IPS-18a (cell line): Measurements from ENCODE around the gene DUSP8.

Source experiments
- H3K27ac ChIP-seq: one replicate; pipeline ENCODE4 v1.5.1; 2013; ENCODE audit warnings: low read length
- H3K27me3 ChIP-seq: one replicate; pipeline ENCODE4 v1.6.1; 2013; ENCODE audit warnings: mild to moderate bottlenecking, low read length; ENCODE audit not compliant: control insufficient read depth, insufficient read depth
- H3K36me3 ChIP-seq: one replicate; pipeline ENCODE4 v1.6.1; 2013; ENCODE audit warnings: low read depth, low read length; ENCODE audit not compliant: control insufficient read depth
- H3K4me1 ChIP-seq: one replicate; pipeline ENCODE4 v1.6.1; 2013; ENCODE audit warnings: low read depth, low read length; ENCODE audit not compliant: control insufficient read depth
- H3K4me3 ChIP-seq: one replicate; pipeline ENCODE4 v1.5.1; 2013; ENCODE audit warnings: low read length
- H3K9ac ChIP-seq: one replicate; pipeline ENCODE4 v1.6.1; 2013; ENCODE audit warnings: mild to moderate bottlenecking, low read length, moderate library complexity
- H3K9me3 ChIP-seq: one replicate; pipeline ENCODE4 v1.6.1; 2013; ENCODE audit warnings: low read depth, low read length; ENCODE audit not compliant: control insufficient read depth

Gene DUSP8

DNA sequence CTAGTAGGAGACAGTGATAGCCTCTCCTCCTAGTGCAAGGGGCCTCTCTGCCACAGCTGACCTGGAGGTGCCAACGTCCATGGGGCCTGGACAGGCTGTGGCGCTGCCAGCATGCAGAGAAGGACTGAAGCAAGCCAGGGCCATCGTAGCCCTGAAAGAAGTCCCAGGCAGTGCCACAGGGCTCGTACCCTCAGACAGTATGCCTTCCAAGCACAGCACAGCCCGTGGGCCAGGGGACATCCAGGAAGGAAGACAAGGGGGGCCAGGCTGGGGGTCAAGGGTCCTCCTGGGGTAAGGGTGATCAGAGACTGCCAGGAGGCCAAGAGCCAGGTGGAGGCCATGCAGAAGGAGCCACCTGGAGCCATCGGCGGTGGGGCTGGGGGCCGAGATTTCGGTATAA is 65.1 kb downstream of the DUSP8 start:
- no peak overlapping the region for H3K9ac ChIP-seq
- no peaks in the 10 kb centered on the region for H3K36me3 ChIP-seq
- no peak overlapping the region for H3K27ac ChIP-seq
- no peak overlapping the region for H3K4me3 ChIP-seq
- H3K9me3 ChIP-seq = no peaks in the 10 kb centered on the region
- peaks cover 7% of the 10 kb centered on the region for H3K4me1 ChIP-seq
- H3K27me3 ChIP-seq = no peaks in the 10 kb centered on the region

DNA sequence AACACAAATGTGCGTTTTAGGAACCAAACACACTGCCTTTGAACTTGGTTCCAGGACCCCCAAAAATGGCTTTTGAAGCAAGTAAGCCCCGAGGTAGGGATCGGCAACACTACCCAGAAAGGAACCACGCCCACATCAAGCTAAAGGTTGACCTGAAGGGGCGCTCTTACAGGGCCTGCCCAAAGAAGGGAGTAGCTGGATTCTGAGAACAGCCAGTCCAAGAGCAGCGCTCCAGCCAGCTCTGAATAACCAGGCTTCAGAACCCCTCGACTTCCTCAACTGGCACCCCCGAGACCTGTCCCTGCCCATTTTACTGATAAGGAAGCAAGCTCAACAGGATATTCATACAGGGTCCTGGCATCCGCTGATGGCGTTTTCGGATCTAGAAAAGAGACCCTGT is 66.6 kb downstream of the DUSP8 start:
- H3K36me3 ChIP-seq = no peaks in the 10 kb centered on the region
- H3K9ac ChIP-seq = no peak overlapping the region
- H3K27ac ChIP-seq = no peak overlapping the region
- H3K27me3 ChIP-seq = no peaks in the 10 kb centered on the region
- H3K4me3 ChIP-seq = no peak overlapping the region
- H3K9me3 ChIP-seq = no peaks in the 10 kb centered on the region
- H3K4me1 ChIP-seq = peaks cover 7% of the 10 kb centered on the region

DNA sequence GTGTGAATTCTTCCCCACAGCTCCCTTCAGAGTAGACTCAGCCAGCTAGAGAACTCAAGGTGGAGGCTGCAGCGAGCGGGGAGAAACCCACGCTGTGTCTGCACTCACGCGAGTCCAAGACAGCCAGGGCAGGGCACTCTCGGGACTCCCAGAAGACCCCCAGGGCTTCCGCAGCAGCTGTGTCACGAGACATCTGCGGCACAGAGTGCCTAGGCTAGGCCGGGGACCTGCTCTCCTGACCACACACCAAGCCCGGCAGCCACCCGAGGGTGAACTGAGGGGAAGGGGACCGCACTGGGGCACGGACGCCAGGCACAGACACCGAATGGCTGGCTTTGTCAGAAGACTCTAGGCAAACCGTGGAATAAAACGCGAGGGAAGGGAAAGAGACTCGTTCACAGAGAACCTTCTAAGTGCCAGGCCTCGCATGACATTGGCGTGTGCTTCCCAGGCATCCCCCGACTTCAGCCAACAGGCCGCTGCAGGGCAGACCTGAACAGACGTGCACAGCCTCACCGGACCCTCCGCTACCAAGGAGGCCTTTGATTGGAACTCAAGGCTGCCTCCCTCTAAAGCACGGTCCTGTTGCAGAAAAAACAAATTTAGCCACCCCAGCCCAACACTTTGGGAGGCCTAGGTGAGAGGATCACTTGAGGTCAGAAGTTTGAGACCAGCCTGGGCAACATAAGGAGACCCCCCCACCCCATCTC is 67.3 kb downstream of the DUSP8 start:
- Histone ChIP-seq H3K4me1 (peaks cover 7% of the 10 kb centered on the region), H3K27ac (no peak overlapping the region), H3K9me3 (no peaks in the 10 kb centered on the region), H3K4me3 (no peak overlapping the region), H3K36me3 (no peaks in the 10 kb centered on the region), H3K27me3 (no peaks in the 10 kb centered on the region), H3K9ac (no peak overlapping the region)

DNA sequence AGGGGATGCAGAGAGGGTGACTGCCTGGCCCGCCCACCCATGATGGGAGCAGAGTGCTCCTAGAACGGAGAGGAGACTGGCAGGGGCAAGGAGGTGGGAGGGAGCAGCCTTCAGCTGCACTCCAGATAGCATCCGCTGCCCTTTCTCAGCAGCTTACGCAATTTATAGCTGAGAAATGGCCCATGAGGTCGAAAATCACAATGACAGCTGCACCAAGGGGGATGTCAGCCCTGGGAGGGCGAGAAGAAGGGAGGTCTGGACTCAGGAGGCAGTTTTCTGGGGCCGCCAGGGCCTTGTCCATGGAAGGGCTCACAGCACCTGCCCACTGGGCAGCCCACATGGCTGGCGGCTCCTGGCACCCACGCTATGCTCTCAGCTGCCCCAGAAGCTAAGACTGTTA is 67.9 kb downstream of the DUSP8 start:
- H3K4me1 ChIP-seq = peaks cover 7% of the 10 kb centered on the region
- no peak overlapping the region for H3K9ac ChIP-seq
- no peak overlapping the region for H3K4me3 ChIP-seq
- no peaks in the 10 kb centered on the region for H3K27me3 ChIP-seq
- H3K36me3 ChIP-seq = no peaks in the 10 kb centered on the region
- no peaks in the 10 kb centered on the region for H3K9me3 ChIP-seq
- no peak overlapping the region for H3K27ac ChIP-seq
